ENCODE results near the gene SPART.
A peak's percentile ranks its signal among the peaks of the same experiment; 100 is the strongest.
"Not testable (repeated sequence)": the region's sequence is repeated elsewhere in the genome, so short reads cannot be mapped to it uniquely, and the experiment has no call there.

Gene SPART

GRCh38 chr13:36354842-36355623 lies 8.8 kb upstream of the SPART start:
- no peak for DNase-seq

- DNase-seq = no peak
Observed at GRCh38 chr13:36353001-36353400, 6.8 kb upstream of the SPART start.

GRCh38 chr13:36352350-36352749 lies 6.2 kb upstream of the SPART start:
- DNase-seq = no peak

- no peak for DNase-seq
Observed at GRCh38 chr13:36347531-36348210, 1.5 kb upstream of the SPART start.

GRCh38 chr13:36345438-36346221 lies 564 bp downstream of the SPART start:
- peak in 48 of 56 donors; percentile 10 to 81 (median 56) for DNase-seq

- no peak for DNase-seq
Observed at GRCh38 chr13:36344886-36345437, 1.2 kb downstream of the SPART start.

GRCh38 chr13:36344173-36344572 lies 2.0 kb downstream of the SPART start:
- no peak for DNase-seq

- no peak for DNase-seq
Observed at GRCh38 chr13:36343766-36344165, 2.4 kb downstream of the SPART start.

- DNase-seq = no peak
Observed at GRCh38 chr13:36342715-36343114, 3.5 kb downstream of the SPART start.

- DNase-seq = no peak
Observed at GRCh38 chr13:36341718-36342117, 4.5 kb downstream of the SPART start.

GRCh38 chr13:36339600-36340155 lies 6.5 kb downstream of the SPART start:
- DNase-seq = no peak

- DNase-seq = no peak
Observed at GRCh38 chr13:36337938-36338641, 8.1 kb downstream of the SPART start.

GRCh38 chr13:36332986-36333385 lies 13.2 kb downstream of the SPART start:
- no peak for DNase-seq

GRCh38 chr13:36332255-36332654 lies 13.9 kb downstream of the SPART start:
- DNase-seq = not testable (repeated sequence)

GRCh38 chr13:36331280-36331679 lies 14.9 kb downstream of the SPART start:
- DNase-seq = no peak

GRCh38 chr13:36329361-36329760 lies 16.8 kb downstream of the SPART start:
- no peak for DNase-seq

- DNase-seq = no peak
Observed at GRCh38 chr13:36328821-36329220, 17.4 kb downstream of the SPART start.

- DNase-seq = no peak
Observed at GRCh38 chr13:36325912-36326311, 20.3 kb downstream of the SPART start.

GRCh38 chr13:36324881-36325280 lies 21.3 kb downstream of the SPART start:
- DNase-seq = not testable (repeated sequence)

- no peak for DNase-seq
Observed at GRCh38 chr13:36323951-36324566, 22.1 kb downstream of the SPART start.

Measured in amygdala (tissue), 56 donors.